ENCODE measurements around the gene DBP. TPM values are rescaled to one million over a fixed set of nuclear protein-coding genes. Genes with fewer than 3 reads are reported as not detected.
A peak's percentile ranks its signal among the peaks of the same experiment; 100 is the strongest.

The DBP gene
- total and polyA plus RNA-seq, 10 donors = 11.4 to 29.5 (median 23.3) TPM

DNA sequence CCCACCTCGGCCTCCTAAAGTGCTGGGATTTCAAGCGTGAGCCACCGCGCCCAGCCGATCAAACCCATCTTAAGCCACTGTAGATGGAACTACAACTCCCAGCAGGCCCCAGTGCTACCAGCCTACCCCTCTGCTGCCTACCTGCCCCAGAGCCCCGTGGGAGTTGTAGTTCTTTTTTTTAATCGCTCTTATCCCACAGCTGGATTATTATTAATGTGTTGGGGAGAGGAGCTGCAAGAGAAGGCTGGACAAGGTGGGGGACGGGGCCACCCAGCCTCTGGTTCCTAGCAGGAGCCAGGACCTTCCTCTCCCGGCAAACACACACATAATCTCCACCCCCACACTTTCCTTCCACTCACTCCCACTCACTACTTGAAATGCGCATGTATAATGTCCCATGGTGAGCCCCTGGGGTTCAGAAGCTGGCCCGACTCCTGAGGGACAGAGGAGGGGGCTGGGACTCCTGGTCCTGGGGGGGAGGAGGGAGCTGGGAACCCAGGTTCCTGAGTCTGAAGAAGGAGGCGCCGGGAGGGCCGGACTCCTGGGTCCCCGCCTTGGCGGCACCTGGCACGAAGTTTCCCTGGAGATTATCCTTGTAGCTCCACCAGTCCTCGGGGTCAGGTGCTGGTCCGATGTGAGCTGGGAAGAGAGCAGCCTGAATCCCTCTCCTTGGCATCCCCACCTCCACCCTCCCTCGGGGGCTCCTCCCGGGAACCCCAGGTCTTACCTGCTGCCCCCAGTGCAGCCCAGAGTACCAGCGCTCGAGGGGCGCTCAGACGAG, 7.8 kb upstream of the DBP start:
- no peaks in the 10 kb centered on the region for H3K36me3 ChIP-seq
- H3K9me3 ChIP-seq = no peaks in the 10 kb centered on the region
- intact Hi-C loops (cut with DNase I; ENCODE audit: low total_unique reads) = no loop called here
- peak; percentile 89 for DNase-seq
- TF ChIP-seq POLR2A (IDR thresholded peaks at IDR 0.05) (no peak), POLR2AphosphoS5 (IDR thresholded peaks at IDR 0.05) (peak in 2 of 3 donors; percentile 39 to 42)
- H3K4me1 ChIP-seq = peaks cover 16 to 61% (median 41%) of the 10 kb centered on the region in 6 donors
- peak overlapping the region; percentile 40 to 78 (median 50) for H3K4me3 ChIP-seq
- peaks cover 0 to 5% (median 0%) of the 10 kb centered on the region in 7 donors for H3K27me3 ChIP-seq (replicated peaks in 1 of 7)
- WGBS, 5 donors = 3 to 7% (median 4%) methylated on average over 16 to 25 of the region's 25 CpGs
- peak overlapping the region; percentile 87 to 96 (median 90) for H3K27ac ChIP-seq

DNA sequence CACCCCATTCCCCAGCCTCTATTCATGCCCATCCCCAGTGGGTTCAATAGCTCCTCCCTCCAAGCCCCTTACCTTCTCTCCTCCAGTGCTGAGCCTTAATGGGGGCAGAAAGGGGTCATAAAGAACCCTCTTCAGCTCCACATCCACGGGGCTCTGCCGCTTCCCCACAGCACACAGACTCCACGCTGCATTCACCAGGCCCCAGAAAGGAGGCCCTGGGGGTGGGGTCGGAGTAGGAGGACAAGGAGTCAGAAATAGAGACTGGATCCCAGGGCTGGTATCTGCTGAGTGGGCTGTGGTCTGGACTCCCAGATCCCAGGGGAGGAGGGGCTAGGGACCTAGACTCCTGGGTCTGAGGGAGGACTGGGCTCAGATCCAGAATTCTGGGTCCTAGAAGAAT, 7.2 kb upstream of the DBP start:
- H3K27ac ChIP-seq = peak overlapping the region in 4 of 8 donors; percentile 87 to 96 (median 91)
- intact Hi-C loops (cut with DNase I; ENCODE audit: low total_unique reads) = no loop called here

DNA sequence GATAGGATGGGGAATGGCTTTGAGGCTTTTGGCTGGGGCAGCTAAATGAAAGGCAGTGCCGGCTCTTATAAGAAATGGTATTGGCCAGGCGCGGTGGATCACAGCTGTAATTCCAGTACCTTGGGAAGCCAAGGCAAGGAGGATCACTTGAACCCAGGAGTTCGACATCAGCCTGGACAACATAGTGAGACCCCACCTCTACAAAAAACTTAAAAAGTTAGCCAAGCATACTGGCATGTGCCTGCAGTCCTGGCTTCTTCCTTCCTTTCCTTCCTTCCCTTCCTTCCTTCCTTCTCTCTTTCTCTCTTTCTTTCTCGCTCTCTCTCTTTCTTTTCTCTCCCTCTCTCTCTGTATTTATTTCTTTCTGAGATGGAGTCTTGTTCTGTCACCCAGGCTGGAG, 5.7 kb upstream of the DBP start:
- intact Hi-C loops (cut with DNase I; ENCODE audit: low total_unique reads) = no loop called here
- WGBS, 5 donors = 89 to 96% (median 94%) methylated on average over 5 of the region's 5 CpGs

More for the DNA sequence above, 7.2 kb upstream of the DBP start:
- no peak for DNase-seq
- Histone ChIP-seq H3K36me3 (no peaks in the 10 kb centered on the region), H3K4me3 (peak overlapping the region in 3 of 8 donors; percentile 54 to 78 (median 55)), H3K9me3 (no peaks in the 10 kb centered on the region), H3K27me3 (replicated peaks in 1 of 7) (peaks cover 0 to 5% (median 0%) of the 10 kb centered on the region in 7 donors), H3K4me1 (peaks cover 12 to 61% (median 38%) of the 10 kb centered on the region in 6 donors)
- WGBS, 5 donors = 61 to 78% (median 76%) methylated on average over 4 of the region's 4 CpGs
- no peak for TF ChIP-seq POLR2AphosphoS5 (IDR thresholded peaks at IDR 0.05)
- TF ChIP-seq POLR2A (IDR thresholded peaks at IDR 0.05) = no peak
- TF ChIP-seq, protein P1, sequence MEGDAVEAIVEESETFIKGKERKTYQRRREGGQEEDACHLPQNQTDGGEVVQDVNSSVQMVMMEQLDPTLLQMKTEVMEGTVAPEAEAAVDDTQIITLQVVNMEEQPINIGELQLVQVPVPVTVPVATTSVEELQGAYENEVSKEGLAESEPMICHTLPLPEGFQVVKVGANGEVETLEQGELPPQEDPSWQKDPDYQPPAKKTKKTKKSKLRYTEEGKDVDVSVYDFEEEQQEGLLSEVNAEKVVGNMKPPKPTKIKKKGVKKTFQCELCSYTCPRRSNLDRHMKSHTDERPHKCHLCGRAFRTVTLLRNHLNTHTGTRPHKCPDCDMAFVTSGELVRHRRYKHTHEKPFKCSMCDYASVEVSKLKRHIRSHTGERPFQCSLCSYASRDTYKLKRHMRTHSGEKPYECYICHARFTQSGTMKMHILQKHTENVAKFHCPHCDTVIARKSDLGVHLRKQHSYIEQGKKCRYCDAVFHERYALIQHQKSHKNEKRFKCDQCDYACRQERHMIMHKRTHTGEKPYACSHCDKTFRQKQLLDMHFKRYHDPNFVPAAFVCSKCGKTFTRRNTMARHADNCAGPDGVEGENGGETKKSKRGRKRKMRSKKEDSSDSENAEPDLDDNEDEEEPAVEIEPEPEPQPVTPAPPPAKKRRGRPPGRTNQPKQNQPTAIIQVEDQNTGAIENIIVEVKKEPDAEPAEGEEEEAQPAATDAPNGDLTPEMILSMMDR (IDR thresholded peaks at IDR 0.05 in 8 of 11, conservative IDR thresholded peaks at IDR 0.05 in 3 of 11) = no peak

DNA sequence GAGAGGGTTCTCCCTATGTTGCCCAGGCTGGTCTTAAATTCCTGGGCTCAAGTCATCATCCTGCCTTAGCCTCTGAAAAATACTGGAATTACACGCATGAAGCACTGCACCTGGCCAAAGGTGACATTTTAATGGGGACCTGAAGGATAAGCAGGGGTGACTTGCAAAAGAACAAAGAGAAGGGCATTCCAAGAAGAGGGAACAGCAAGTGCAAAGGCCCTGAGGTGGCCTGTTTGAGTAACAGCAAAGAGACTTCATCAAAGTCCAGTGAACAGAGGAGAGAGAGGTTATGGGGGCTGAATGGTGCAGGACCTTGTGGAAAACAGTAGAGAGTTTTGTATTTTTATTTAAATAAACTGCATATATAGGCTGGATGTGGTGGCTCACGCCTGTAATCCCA, 4.7 kb upstream of the DBP start:
- H3K27me3 ChIP-seq (replicated peaks in 1 of 7) = peaks cover 0 to 5% (median 0%) of the 10 kb centered on the region in 7 donors
- no peak overlapping the region for H3K27ac ChIP-seq
- peaks cover 12 to 56% (median 40%) of the 10 kb centered on the region in 6 donors for H3K4me1 ChIP-seq
- intact Hi-C loops (cut with DNase I; ENCODE audit: low total_unique reads) = no loop called here
- no peaks in the 10 kb centered on the region for H3K36me3 ChIP-seq
- no peaks in the 10 kb centered on the region for H3K9me3 ChIP-seq
- TF ChIP-seq POLR2AphosphoS5 (IDR thresholded peaks at IDR 0.05) (no peak), POLR2A (IDR thresholded peaks at IDR 0.05) (no peak)
- TF ChIP-seq, protein P1 (IDR thresholded peaks at IDR 0.05 in 8 of 11, conservative IDR thresholded peaks at IDR 0.05 in 3 of 11) = no peak
- DNase-seq = no peak
- H3K4me3 ChIP-seq = no peak overlapping the region
- WGBS, 5 donors = 91 to 97% (median 92%) methylated on average over 2 of the region's 2 CpGs

More for the DNA sequence above, 5.7 kb upstream of the DBP start:
- no peak overlapping the region for H3K27ac ChIP-seq
- H3K27me3 ChIP-seq (replicated peaks in 1 of 7) = peaks cover 0 to 5% (median 0%) of the 10 kb centered on the region in 7 donors
- DNase-seq = no peak
- H3K4me3 ChIP-seq = no peak overlapping the region
- TF ChIP-seq, protein P1 (IDR thresholded peaks at IDR 0.05 in 8 of 11, conservative IDR thresholded peaks at IDR 0.05 in 3 of 11) = no peak
- TF ChIP-seq POLR2AphosphoS5 (IDR thresholded peaks at IDR 0.05) (no peak), POLR2A (IDR thresholded peaks at IDR 0.05) (no peak)
- no peaks in the 10 kb centered on the region for H3K9me3 ChIP-seq
- no peaks in the 10 kb centered on the region for H3K36me3 ChIP-seq
- H3K4me1 ChIP-seq = peaks cover 12 to 57% (median 42%) of the 10 kb centered on the region in 6 donors

Data from spleen (tissue), 11 donors.